ENCODE data around the gene NUDT4. TPM values are rescaled to one million over a fixed set of nuclear protein-coding genes. Genes with fewer than 3 reads are reported as not detected.
A peak's percentile ranks its signal among the peaks of the same experiment; 100 is the strongest.

Gene NUDT4
- total and polyA plus RNA-seq, 10 of the 15 experiments (the other 5 are each of a cell fraction or from before 2014, with no cell fraction given): 26.6 to 91.6 (median 63.1) TPM

DNA sequence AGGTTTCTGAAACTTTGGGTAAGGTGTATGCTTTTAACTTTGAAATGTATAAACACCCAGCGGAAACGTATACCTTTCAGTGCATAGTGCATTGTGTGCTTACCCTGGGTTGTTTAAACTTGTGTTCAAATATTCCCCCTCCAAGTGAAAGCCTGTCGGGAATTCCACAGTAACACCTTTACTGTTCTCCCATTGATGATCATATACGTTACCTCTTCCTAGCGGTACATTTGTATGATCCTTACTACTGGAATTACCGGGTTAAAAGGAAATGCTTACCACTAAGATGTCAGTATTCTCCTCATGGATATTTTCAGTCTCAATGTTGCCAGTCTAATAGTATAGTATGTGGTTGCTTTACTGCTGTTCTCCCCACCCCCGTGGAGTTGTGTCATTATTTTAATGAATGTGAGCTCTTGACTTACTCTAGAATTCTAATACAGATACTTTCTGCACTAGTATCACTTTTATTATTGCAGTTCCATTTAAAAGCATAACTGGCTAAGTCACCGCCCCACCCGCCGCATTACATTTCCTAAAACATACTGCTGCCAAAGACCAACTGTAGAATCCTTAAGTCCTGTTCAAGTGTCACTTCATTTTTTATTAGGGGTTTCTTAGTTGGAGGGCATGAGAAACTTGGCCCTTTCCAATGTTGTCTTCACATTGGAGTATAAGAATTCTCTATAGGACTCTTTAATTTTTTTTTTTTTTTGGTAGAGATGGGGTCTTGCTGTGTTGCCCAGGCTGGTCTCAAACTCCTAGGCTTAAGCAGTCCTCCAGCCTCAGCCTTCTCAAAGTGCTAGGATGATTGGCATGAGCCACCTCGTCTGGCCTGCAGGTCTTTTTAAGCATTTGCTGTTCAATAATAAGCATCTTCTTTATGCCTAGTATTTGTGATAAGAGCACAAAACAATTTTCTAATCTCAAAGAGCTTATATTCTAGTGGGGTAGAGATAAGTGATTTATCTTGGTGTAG, 24.9 kb downstream of the NUDT4 start:
- in situ Hi-C loops (cut with MboI): no loop called here
- Histone ChIP-seq H3K27ac (ENCODE audit: control insufficient read depth, insufficient read depth) (no peak overlapping the region), H3K79me2 (ENCODE audit: control insufficient read depth, insufficient read depth, low read length) (no peaks in the 10 kb centered on the region; the same call in 1 of the 2 replicates), H2AFZ (ENCODE audit: control insufficient read depth, low read depth, low read length) (no peak overlapping the region), H4K20me1 (ENCODE audit: control insufficient read depth, insufficient read depth) (no peaks in the 10 kb centered on the region), H3K36me3 (ENCODE audit: control insufficient read depth in 2 of 2, insufficient read depth in 2 of 2, low read length in 1 of 2) (peaks cover 3 to 22% of the 10 kb centered on the region in 2 experiments), H3K27me3 (replicated peaks in 1 of 2; ENCODE audit: control insufficient read depth in 2 of 2, insufficient read depth in 2 of 2, low read length in 1 of 2) (no peaks in the 10 kb centered on the region), H3K9ac (ENCODE audit: control insufficient read depth, insufficient read depth, low read length) (no peak overlapping the region), H3K4me1 (ENCODE audit: control insufficient read depth, insufficient read depth, low read length) (no peaks in the 10 kb centered on the region), H3K4me2 (ENCODE audit: control insufficient read depth, insufficient read depth) (no peak overlapping the region), H3K9me3 (replicated peaks; ENCODE audit: control insufficient read depth, insufficient read depth, low read length) (no peaks in the 10 kb centered on the region), H3K4me3 (no peak overlapping the region)
- FAIRE-seq (no peak), DNase-seq (ENCODE audit: low read depth, low spot score) (no peak), ATAC-seq (no peak)
- SMC1A ChIA-PET (ENCODE audit: uncharacterized antibody, unreplicated experiment): interaction anchor here (1.0 to 3.6 kb wide), 7 partner anchors 10 to 415 kb away, joined by 3 to 25 read pairs (median 3); no protein-coding TSS in a partner anchor
- WGBS (ENCODE audit: insufficient coverage, insufficient replicate concordance, low lambda C conversion rate, missing lambda C conversion rate): 73% methylated on average over 11 of the region's 11 CpGs
- intact Hi-C loops (cut with micrococcal nuclease; ENCODE audit: unreplicated experiment): no loop called here
- no TSS peak for BruUV-seq (replicated peaks)
- POLR2A ChIA-PET: interaction anchor here (4.0 kb wide), 1 partner anchor 12 kb away, joined by 19 read pairs; no protein-coding TSS in a partner anchor
- CTCF ChIA-PET: interaction anchor here (0.8 to 8.9 kb wide), 4 partner anchors 9 to 261 kb away, joined by 3 to 77 read pairs (median 5); no protein-coding TSS in a partner anchor
- TF ChIP-seq POLR2AphosphoS2 (IDR thresholded peaks at IDR 0.05; ENCODE audit: low read depth, low read length) (peak; percentile 64; the same call in 1 of the 2 replicates), IKZF1 (conservative IDR thresholded peaks at IDR 0.05) (no peak), ELK1 (IDR thresholded peaks at IDR 0.05; ENCODE audit: low read depth, low read length) (no peak)
- TF ChIP-seq, protein P1, sequence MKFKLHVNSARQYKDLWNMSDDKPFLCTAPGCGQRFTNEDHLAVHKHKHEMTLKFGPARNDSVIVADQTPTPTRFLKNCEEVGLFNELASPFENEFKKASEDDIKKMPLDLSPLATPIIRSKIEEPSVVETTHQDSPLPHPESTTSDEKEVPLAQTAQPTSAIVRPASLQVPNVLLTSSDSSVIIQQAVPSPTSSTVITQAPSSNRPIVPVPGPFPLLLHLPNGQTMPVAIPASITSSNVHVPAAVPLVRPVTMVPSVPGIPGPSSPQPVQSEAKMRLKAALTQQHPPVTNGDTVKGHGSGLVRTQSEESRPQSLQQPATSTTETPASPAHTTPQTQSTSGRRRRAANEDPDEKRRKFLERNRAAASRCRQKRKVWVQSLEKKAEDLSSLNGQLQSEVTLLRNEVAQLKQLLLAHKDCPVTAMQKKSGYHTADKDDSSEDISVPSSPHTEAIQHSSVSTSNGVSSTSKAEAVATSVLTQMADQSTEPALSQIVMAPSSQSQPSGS (IDR thresholded peaks at IDR 0.05; ENCODE audit: low read length): 0 out of 2 replicates have a peak, but pooled peaks have one; percentile 6
- RAD21 ChIA-PET (ENCODE audit: unreplicated experiment): interaction anchor here (0.7 to 3.4 kb wide), 4 partner anchors 12 to 415 kb away, joined by 3 to 14 read pairs (median 5); no protein-coding TSS in a partner anchor

Measured in GM12878 (cell line).